Measurements from ENCODE around the gene PRKCD.

DNA sequence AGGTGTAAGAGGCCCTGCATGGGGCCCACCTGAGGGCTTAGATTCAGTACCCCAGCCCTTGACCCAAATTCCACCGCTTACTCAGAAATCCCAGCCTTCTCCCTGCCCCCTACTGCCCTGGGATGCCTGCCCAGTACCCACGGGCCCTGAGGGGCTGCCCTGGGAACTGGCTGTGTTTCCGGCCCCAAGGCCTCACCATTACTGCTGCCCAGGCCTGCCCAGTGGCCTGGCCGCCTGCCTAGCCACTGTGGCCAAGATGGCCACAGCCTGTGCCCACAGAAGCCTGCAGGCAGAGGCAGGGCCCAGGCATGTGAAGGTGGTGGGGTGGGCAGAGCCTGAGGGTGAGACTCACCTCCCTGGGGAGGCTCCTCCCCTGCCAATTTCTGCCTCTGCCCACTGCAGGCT is 6.1 kb upstream of the PRKCD start:
- TF ChIP-seq, protein P1, sequence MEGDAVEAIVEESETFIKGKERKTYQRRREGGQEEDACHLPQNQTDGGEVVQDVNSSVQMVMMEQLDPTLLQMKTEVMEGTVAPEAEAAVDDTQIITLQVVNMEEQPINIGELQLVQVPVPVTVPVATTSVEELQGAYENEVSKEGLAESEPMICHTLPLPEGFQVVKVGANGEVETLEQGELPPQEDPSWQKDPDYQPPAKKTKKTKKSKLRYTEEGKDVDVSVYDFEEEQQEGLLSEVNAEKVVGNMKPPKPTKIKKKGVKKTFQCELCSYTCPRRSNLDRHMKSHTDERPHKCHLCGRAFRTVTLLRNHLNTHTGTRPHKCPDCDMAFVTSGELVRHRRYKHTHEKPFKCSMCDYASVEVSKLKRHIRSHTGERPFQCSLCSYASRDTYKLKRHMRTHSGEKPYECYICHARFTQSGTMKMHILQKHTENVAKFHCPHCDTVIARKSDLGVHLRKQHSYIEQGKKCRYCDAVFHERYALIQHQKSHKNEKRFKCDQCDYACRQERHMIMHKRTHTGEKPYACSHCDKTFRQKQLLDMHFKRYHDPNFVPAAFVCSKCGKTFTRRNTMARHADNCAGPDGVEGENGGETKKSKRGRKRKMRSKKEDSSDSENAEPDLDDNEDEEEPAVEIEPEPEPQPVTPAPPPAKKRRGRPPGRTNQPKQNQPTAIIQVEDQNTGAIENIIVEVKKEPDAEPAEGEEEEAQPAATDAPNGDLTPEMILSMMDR (conservative IDR thresholded peaks at IDR 0.05; ENCODE audit: low read length) = no peak
- TF ChIP-seq EZH2phosphoT487 (IDR thresholded peaks at IDR 0.05; ENCODE audit: borderline replicate concordance, low read depth, low read length) = no peak
